Ecto neural progenitor cell (in vitro differentiated cells): Measurements from ENCODE around the gene BRSK2.
"Not testable (repeated sequence)": the region's sequence is repeated elsewhere in the genome, so short reads cannot be mapped to it uniquely, and the experiment has no call there.

Experiments used
- DNase-seq: peaks from one replicate; pipeline ENCODE4 v3.0.0-alpha.2; 2018; ENCODE audit warnings: low spot score

Gene BRSK2

DNA sequence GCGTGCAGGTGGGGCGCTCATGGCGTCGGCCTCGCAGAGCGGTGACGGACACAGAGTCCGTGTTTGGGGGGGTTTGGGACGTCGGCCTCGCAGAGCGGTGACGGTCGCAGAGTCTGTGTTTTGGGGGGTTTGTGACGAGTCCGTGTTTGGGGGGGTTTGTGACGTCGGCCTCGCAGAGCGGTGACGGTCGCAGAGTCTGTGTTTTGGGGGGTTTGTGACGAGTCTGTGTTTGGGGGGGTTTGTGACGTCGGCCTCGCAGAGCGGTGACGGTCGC lies 20.1 kb downstream of the BRSK2 start:
- not testable (repeated sequence) for DNase-seq

DNA sequence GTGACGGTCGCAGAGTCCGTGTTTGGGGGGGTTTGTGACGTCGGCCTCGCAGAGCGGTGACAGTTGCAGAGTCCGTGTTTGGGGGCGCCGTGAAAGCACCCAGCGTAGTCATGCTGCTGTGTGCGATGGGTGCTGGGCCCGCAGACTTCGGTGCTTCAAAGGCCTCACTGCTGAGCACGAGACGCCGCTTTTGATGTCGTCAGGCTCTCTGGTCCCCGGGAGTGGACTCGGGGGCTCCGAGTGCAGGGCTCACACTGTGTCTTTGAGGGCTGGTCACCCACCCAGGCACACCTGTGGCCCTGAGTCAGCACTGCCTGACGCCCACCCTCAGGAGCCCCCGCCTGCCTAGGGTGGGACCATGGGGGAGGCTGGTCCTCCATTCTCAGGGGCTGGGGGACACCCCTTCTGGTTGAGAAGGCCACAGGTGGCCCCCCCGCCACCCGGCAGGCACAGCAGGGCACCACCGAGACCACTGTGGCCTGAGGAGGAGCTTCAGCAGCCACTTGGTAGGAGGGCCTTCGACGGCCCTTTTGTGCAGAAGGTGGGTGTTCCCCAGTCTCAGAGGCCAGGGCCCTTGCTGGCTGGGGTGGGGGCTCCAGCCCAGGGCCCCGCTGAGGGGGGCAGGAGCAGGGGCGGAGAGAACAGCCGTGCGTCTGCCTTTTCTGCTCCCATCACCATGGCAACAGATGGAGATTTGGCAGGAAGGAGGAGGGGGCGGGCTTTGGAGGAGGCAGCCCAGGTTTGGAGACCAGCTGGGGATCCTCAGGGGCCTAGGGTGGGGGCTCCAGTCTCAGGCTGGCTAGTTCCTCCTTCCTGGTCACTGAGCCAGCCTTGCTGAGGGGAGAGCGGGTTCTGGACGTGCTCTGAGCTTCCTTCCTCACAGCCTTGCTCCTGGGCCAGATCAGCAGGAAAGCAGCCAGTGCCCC lies 20.9 kb downstream of the BRSK2 start:
- peak; percentile 65 for DNase-seq

DNA sequence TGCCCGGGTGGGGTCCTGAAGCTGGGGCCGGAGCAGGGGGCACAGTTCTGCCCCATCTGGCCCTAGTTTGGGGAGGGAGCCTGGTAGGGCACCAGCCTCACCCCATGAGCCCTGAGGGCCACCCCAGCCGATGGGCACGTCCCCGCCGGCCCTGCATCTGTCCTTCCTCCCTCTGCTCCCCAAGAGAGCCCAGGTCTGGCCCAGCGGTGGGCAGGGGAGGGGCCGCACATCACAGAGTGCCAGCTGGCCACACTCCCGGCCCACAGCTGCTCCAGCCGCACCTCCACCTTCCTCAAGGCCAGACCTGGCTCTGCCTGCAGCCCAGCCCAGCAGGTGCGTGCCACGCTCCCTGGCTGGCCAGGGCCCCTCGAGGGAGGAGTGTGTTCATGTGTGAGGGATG lies 21.6 kb downstream of the BRSK2 start:
- DNase-seq, result no peak

GRCh38 chr11:1411739-1412138 lies 22.0 kb downstream of the BRSK2 start:
- not testable (repeated sequence) for DNase-seq

- DNase-seq, result no peak
Observed at GRCh38 chr11:1412377-1413095, 22.8 kb downstream of the BRSK2 start.

GRCh38 chr11:1414650-1415049 lies 24.9 kb downstream of the BRSK2 start:
- no peak for DNase-seq

GRCh38 chr11:1415631-1416030 lies 25.9 kb downstream of the BRSK2 start:
- DNase-seq, result no peak

GRCh38 chr11:1418192-1418795 lies 28.6 kb downstream of the BRSK2 start:
- not testable (repeated sequence) for DNase-seq

DNA sequence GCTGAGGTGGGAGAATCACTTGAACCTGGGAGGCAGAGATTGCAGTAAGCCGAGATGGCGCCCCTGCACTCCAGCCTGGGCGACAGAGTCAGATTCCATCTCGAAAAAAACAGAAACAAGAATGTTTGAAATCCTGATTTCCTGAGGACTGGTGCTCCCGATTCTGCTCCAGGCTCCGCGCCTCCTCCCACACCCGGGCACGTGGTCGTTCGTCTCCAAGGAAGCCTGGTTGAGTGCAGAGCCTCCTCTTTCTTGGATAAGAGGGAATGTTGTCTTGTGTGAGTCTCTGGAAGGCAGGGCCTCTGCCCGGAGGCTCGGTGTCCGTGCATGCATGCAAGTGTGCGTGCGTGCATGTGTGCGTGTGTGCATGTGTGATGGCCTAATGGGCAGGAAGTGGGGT lies 30.1 kb downstream of the BRSK2 start:
- no peak for DNase-seq

DNA sequence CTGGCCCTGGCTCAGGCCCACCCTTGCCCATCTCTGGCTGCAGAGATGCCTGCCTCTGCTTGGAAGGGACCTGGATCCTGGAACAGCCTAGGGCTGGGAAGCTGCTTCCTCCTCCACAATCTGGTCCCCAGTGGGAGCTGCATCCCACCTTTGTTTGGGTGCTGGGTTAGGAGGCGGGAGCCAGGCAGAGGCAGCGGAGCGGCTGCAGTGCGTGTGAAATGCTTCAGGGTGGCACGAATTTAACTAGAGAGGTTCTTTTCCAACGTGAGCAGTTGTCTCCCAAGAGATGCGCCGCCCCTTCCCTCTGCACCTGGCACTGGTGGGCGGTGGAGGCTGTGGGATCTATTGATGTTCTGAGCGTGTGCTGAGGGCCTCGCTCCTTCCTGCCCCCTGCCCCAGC lies 31.6 kb downstream of the BRSK2 start:
- DNase-seq, result no peak

GRCh38 chr11:1422481-1422880 lies 32.7 kb downstream of the BRSK2 start:
- DNase-seq, result no peak

- no peak for DNase-seq
Observed at GRCh38 chr11:1422981-1423380, 33.2 kb downstream of the BRSK2 start.

DNA sequence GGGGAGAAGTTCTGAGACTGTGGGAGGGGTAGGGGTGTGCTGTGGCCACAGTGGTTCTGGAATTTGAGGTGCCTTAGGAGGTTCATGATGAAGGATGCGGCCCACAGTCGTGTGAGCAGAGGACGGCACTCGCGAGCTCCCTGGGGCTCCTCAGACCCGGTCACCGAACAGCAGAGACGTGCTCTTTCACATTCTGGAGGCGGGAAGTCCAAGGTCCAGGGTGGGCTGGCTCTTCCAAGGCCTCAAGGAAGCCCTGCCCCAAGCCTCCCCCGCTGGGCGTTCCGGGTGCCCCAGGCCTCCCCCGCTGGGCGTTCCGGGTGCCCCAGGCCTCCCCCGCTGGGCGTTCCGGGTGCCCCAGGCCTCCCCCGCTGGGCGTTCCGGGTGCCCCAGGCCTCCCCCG lies 33.7 kb downstream of the BRSK2 start:
- DNase-seq, result not testable (repeated sequence)

- no peak for DNase-seq
Observed at GRCh38 chr11:1425006-1425405, 35.3 kb downstream of the BRSK2 start.

- DNase-seq, result no peak
Observed at GRCh38 chr11:1425439-1425838, 35.7 kb downstream of the BRSK2 start.

GRCh38 chr11:1428762-1429316 lies 39.1 kb downstream of the BRSK2 start:
- DNase-seq, result no peak

GRCh38 chr11:1433568-1433967 lies 43.8 kb downstream of the BRSK2 start:
- DNase-seq, result no peak

- no peak for DNase-seq
Observed at GRCh38 chr11:1433977-1434640, 44.4 kb downstream of the BRSK2 start.

GRCh38 chr11:1435479-1435819 lies 45.7 kb downstream of the BRSK2 start:
- DNase-seq, result not testable (repeated sequence)

GRCh38 chr11:1435820-1436467 lies 46.2 kb downstream of the BRSK2 start:
- no peak for DNase-seq

DNA sequence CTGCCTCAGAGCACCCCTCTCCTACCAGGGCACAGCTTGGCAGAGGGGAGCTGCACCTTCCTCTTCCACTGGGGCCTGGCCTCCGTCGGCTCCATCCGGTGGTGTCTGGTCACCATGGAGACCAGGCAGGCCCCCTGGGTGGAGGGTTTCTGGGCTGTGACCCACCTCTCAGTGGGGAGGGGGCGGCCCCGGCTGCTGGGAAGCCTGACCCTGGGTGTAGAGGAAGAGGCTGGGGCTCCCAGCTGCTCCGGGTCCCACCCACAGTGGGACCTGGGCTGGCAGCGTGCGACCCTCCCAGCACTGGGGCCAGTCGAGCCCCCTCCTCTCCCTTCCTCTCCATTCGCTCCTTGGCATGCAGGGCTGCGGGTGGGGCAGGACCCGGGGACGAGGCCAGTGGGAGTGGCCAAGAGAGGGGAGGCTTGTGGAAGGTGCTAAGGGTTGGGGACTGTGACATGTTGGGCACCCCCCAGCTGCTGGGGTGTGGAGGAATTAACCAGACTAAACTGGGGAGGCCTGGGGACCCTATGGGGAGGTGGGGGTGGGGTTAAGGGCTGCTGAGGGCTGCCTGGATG lies 46.8 kb downstream of the BRSK2 start:
- DNase-seq, result no peak
